Measurements from ENCODE around the gene VPS9D1.

GRCh38 chr16:89717688-89718505 lies 2.8 kb downstream of the VPS9D1 start:
- TF ChIP-seq POLR2AphosphoS5 (IDR thresholded peaks at IDR 0.05; ENCODE audit: low read depth, low read length) (peak; percentile 34; the same call in 1 of the 2 replicates), POLR2A (IDR thresholded peaks at IDR 0.05; ENCODE audit: low read depth, low read length) (no peak), TAF1 (IDR thresholded peaks at IDR 0.05; ENCODE audit: low read depth, low read length) (no peak), POU2F2 (IDR thresholded peaks at IDR 0.05; ENCODE audit: low read depth, low read length) (no peak), PAX5 (IDR thresholded peaks at IDR 0.05; ENCODE audit: insufficient read depth, low read length, severe bottlenecking) (no peak), SPI1 (IDR thresholded peaks at IDR 0.05; ENCODE audit: low read depth, low read length) (no peak)

Measured in GM12891 (cell line).